Spleen (tissue), 11 donors: ENCODE data around the gene CPXM2. TPM values are rescaled to one million over a fixed set of nuclear protein-coding genes. Genes with fewer than 3 reads are reported as not detected.

Source experiments
- DNase-seq: peaks from one replicate; pipeline ENCODE4 v3.0.0-alpha.2; 2020
- H3K27ac ChIP-seq, 8 donors: fragments of 200-600 bp; sonication (generic) in 7 of 8; 1 replicate in 4 of 8; 2 replicates in 4 of 8; pipeline versions ENCODE4 v1.5.0 to v1.8.0; 2016 to 2021; ENCODE audit warnings: inconsistent platforms in 4 of 8, mild to moderate bottlenecking in 4 of 8, moderate library complexity in 1 of 8
- H3K27me3 ChIP-seq, 7 donors: fragments of 200-600 bp; sonication (generic) in 6 of 7; replicated peaks in 1 of 7; 1 replicate in 4 of 7; 2 replicates in 3 of 7; pipeline versions ENCODE4 v1.5.0 to v1.8.0; 2016 to 2021; ENCODE audit warnings: inconsistent platforms in 3 of 7, mild to moderate bottlenecking in 1 of 7
- H3K36me3 ChIP-seq, 6 donors: fragments of 200-600 bp; sonication (generic) in 5 of 6; 1 replicate in 4 of 6; 2 replicates in 2 of 6; pipeline versions ENCODE4 v1.5.0 to v1.8.0; 2016 to 2021; ENCODE audit warnings: inconsistent platforms in 2 of 6
- H3K4me1 ChIP-seq, 6 donors: fragments of 200-600 bp; sonication (generic) in 5 of 6; 1 replicate in 3 of 6; 2 replicates in 3 of 6; pipeline versions ENCODE4 v1.5.0 to v1.8.0; 2016 to 2021; ENCODE audit warnings: inconsistent platforms in 3 of 6
- H3K4me3 ChIP-seq, 8 donors: fragments of 200-600 bp; sonication (generic) in 7 of 8; 1 replicate in 4 of 8; 2 replicates in 4 of 8; pipeline versions ENCODE4 v1.5.0 to v1.8.0; 2016 to 2021; ENCODE audit warnings: inconsistent platforms in 4 of 8, mild to moderate bottlenecking in 4 of 8, moderate library complexity in 2 of 8
- H3K9me3 ChIP-seq, 8 donors: fragments of 200-600 bp; sonication (generic) in 7 of 8; 1 replicate in 4 of 8; 2 replicates in 4 of 8; pipeline versions ENCODE4 v1.5.0 to v1.8.0; 2016 to 2021; ENCODE audit warnings: inconsistent platforms in 4 of 8
- POLR2A ChIP-seq, 3 donors: fragments of 450-650 bp; IDR thresholded peaks; one replicate each; pipeline ENCODE4 v1.5.1; 2017; ENCODE audit warnings: antibody characterized with exemption in 3 of 3, mild to moderate bottlenecking in 1 of 3
- POLR2AphosphoS5 ChIP-seq, 3 donors: sonication (generic); formaldehyde crosslinking; IDR thresholded peaks; one replicate each; pipeline ENCODE4 v1.5.1; 2017; ENCODE audit warnings: antibody characterized with exemption in 3 of 3
- WGBS, 5 donors: extraction: QIAGEN DNeasy Blood & Tissue Kit in 3 of 5; methylation state at CpG; one replicate each; pipeline versions ENCODE4 v1.1.5 to v1.1.7; 2013 to 2018; 5-methylcytosine and 5-hydroxymethylcytosine counted together
- intact Hi-C: fragments of 100-400 bp; cut with DNase I; formaldehyde crosslinking; loops from one replicate; pipeline ENCODE4 v1.15.0; 2023; ENCODE audit warnings: low total_unique reads
- polyA plus RNA-seq, 3 donors: library from polyadenylated mRNA; stranded (reverse); fragments of 200-250 nt; gene quantifications; one replicate each; pipeline ENCODE4 v1.2.1, GENCODE V29; 2013
- total RNA-seq, 7 donors: library from RNA; depleted of rRNA in 3 of 7; stranded (reverse); fragments of >200 nt in 3 of 7; fragmentation: NEBNext Ultra II Directional in 4 of 7; extraction: Animal tissue kit (Norgen Biotek cat#: 25700) in 4 of 7; gene quantifications; one replicate each; pipeline versions ENCODE4 v1.1.0 to v1.2.1, GENCODE V29; 2016 to 2021
- TF ChIP-seq, protein P1 (sequence below), 11 experiments: fragments of 200-600 bp in 7 of 11; fragments of 450-650 bp in 4 of 11; sonication (generic) in 4 of 11; IDR thresholded peaks in 8 of 11; conservative IDR thresholded peaks in 3 of 11; 1 replicate in 7 of 11; 2 replicates in 4 of 11; pipeline versions ENCODE4 v1.4.0 to v1.8.0; 2016 to 2021; ENCODE audit warnings: antibody characterized with exemption in 11 of 11, inconsistent platforms in 4 of 11, mild to moderate bottlenecking in 1 of 11
- donor health status: healthy with polysubstance abuse.
- donor health status: DM: no; HTN: no; CAD: no; lungs with moderate emphysema.
- donor health status: DM: no; HTN: no; CAD: no.
- donor health status: Bipolar disorder and iron deficiency.
- donor health status: healthy.
- donor health status: DM: no; HTN: no; CAD: no.
- donor health status: DM: yes; HTN: yes; CAD: no.

The CPXM2 gene
- total and polyA plus RNA-seq, 10 donors = 3.7 to 38.2 (median 21.7) TPM

DNA sequence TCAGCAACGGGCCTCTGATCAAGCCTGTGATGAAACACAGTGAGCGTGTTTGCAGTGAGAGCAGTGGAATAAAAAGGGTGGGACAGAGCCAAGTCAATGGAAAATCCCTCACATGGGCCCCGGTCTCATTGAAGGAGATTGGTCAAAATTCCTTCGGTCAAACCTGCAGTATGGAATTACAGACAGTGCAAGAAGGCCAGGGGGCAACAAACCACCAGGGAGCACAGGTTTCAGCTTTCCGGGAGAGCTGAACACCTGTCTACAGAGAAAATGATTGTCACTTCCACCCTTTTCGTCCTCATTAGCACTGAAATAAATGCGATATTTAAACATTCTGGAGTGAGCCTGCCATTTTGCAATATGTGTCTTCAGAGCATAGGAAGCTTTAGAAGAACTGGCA is 132.6 kb downstream of the CPXM2 start:
- TF ChIP-seq POLR2A (IDR thresholded peaks at IDR 0.05) (no peak), POLR2AphosphoS5 (IDR thresholded peaks at IDR 0.05) (no peak)
- TF ChIP-seq, protein P1, sequence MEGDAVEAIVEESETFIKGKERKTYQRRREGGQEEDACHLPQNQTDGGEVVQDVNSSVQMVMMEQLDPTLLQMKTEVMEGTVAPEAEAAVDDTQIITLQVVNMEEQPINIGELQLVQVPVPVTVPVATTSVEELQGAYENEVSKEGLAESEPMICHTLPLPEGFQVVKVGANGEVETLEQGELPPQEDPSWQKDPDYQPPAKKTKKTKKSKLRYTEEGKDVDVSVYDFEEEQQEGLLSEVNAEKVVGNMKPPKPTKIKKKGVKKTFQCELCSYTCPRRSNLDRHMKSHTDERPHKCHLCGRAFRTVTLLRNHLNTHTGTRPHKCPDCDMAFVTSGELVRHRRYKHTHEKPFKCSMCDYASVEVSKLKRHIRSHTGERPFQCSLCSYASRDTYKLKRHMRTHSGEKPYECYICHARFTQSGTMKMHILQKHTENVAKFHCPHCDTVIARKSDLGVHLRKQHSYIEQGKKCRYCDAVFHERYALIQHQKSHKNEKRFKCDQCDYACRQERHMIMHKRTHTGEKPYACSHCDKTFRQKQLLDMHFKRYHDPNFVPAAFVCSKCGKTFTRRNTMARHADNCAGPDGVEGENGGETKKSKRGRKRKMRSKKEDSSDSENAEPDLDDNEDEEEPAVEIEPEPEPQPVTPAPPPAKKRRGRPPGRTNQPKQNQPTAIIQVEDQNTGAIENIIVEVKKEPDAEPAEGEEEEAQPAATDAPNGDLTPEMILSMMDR (IDR thresholded peaks at IDR 0.05 in 8 of 11, conservative IDR thresholded peaks at IDR 0.05 in 3 of 11) = no peak
- WGBS, 5 donors = 87 to 95% (median 91%) methylated on average over 7 of the region's 7 CpGs
- peaks cover 0 to 19% (median 0%) of the 10 kb centered on the region in 7 donors for H3K27me3 ChIP-seq
- no peaks in the 10 kb centered on the region for H3K4me1 ChIP-seq
- peaks cover 0 to 19% (median 0%) of the 10 kb centered on the region in 6 donors for H3K36me3 ChIP-seq
- intact Hi-C loops = no loop called here
- H3K9me3 ChIP-seq = no peaks in the 10 kb centered on the region
- H3K4me3 ChIP-seq = no peak overlapping the region
- H3K27ac ChIP-seq = no peak overlapping the region
- no peak for DNase-seq

DNA sequence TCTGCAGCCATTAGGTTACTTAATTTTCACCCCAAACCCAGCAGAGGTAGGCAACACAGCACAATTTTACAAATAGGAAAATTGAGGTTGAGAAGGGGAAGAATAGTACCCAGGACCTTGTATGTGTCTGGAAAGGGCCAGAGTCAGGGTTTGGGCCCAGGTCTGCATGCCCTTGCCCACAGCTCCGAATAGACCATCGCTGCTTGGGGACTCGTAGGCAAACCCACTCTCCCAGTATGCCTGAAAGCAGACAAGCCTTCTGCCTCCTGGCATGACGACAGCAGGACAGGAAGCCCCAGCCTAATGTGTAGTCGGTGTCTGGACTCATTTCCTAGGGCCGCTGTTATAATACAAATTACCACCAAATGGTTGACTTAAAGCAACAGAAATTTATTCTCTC is 133.8 kb downstream of the CPXM2 start:
- DNase-seq = no peak
- H3K27me3 ChIP-seq = peaks cover 0 to 18% (median 0%) of the 10 kb centered on the region in 7 donors
- H3K4me3 ChIP-seq = no peak overlapping the region
- TF ChIP-seq POLR2A (IDR thresholded peaks at IDR 0.05) (no peak), POLR2AphosphoS5 (IDR thresholded peaks at IDR 0.05) (no peak)
- TF ChIP-seq, protein P1 (IDR thresholded peaks at IDR 0.05 in 8 of 11, conservative IDR thresholded peaks at IDR 0.05 in 3 of 11) = no peak
- no peaks in the 10 kb centered on the region for H3K9me3 ChIP-seq
- H3K27ac ChIP-seq = no peak overlapping the region
- intact Hi-C loops = no loop called here
- no peaks in the 10 kb centered on the region for H3K4me1 ChIP-seq
- 61 to 75% (median 71%) methylated on average over 6 of the region's 6 CpGs for WGBS, 5 donors
- peaks cover 0 to 19% (median 0%) of the 10 kb centered on the region in 6 donors for H3K36me3 ChIP-seq

DNA sequence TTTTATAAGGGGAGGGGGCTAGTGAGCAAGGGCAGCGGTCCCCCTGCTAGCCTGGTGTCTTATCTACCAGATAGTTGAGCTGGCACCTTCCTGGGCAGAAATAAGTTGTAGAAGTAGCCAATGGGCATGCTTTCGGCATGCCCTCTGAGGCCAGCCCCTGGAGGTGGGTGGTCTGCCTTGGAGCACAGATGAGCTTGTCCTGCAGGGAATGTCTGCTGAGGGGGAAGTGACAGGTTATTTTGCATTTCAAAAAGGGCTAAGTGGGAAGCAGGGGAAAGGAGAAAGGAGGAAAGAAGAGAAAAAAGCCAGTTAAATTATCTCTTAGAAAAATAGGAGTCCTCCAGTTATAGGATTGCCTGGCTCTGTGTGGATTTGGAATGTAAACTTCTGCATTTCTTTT is 136.5 kb downstream of the CPXM2 start:
- peaks cover 0 to 5% (median 0%) of the 10 kb centered on the region in 7 donors for H3K27me3 ChIP-seq
- intact Hi-C loops = no loop called here
- H3K9me3 ChIP-seq = peaks cover 0 to 9% (median 0%) of the 10 kb centered on the region in 8 donors
- H3K36me3 ChIP-seq = peaks cover 0 to 14% (median 0%) of the 10 kb centered on the region in 6 donors
- no peak for DNase-seq
- H3K27ac ChIP-seq = no peak overlapping the region
- 58 to 76% (median 72%) methylated on average over 2 of the region's 2 CpGs for WGBS, 5 donors
- H3K4me1 ChIP-seq = no peaks in the 10 kb centered on the region
- TF ChIP-seq, protein P1 (IDR thresholded peaks at IDR 0.05 in 8 of 11, conservative IDR thresholded peaks at IDR 0.05 in 3 of 11) = no peak
- no peak for TF ChIP-seq POLR2A (IDR thresholded peaks at IDR 0.05)
- no peak for TF ChIP-seq POLR2AphosphoS5 (IDR thresholded peaks at IDR 0.05)
- H3K4me3 ChIP-seq = no peak overlapping the region

DNA sequence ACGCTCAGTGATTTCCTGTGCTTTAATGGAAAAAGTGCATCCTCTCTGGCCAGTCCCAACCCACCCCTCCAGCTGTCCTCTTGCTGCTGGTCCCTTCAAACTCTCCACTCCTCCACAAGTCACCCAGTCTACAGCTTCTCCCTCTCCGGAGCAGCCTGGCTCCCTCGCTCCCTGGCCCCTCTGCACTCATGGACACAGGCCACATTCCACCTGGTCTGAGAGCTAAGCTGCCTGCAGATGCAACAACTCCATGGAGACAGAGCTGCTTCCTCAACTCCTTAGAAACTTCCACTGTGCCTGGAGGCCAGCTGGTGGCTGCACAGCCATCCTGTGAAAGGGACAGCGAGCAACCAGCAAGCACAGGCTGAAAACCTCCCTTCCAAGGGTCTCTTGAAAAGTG is 137.5 kb downstream of the CPXM2 start:
- DNase-seq = no peak
- intact Hi-C loops = no loop called here
- Histone ChIP-seq H3K27ac (no peak overlapping the region), H3K4me1 (no peaks in the 10 kb centered on the region), H3K9me3 (peaks cover 0 to 9% (median 0%) of the 10 kb centered on the region in 8 donors), H3K27me3 (peaks cover 0 to 5% (median 0%) of the 10 kb centered on the region in 7 donors), H3K4me3 (no peak overlapping the region), H3K36me3 (peaks cover 0 to 14% (median 0%) of the 10 kb centered on the region in 6 donors)
- WGBS, 5 donors = 71 to 84% (median 75%) methylated on average over 4 of the region's 4 CpGs
- no peak for TF ChIP-seq POLR2AphosphoS5 (IDR thresholded peaks at IDR 0.05)
- TF ChIP-seq POLR2A (IDR thresholded peaks at IDR 0.05) = no peak
- TF ChIP-seq, protein P1 (IDR thresholded peaks at IDR 0.05 in 8 of 11, conservative IDR thresholded peaks at IDR 0.05 in 3 of 11) = no peak
